Measurements from ENCODE around the gene ESPN.

ESPN gene

GRCh38 chr1:6392809-6393399, 31.7 kb upstream of the ESPN start (continued):
- TF ChIP-seq PRDM6 (tag by site-specific recombination; IDR thresholded peaks at IDR 0.05) (no peak), SP3 (tag by site-specific recombination; IDR thresholded peaks at IDR 0.05) (0 out of 2 replicates have a peak, but pooled peaks have one; percentile 53), ZFP69B (tag by site-specific recombination; IDR thresholded peaks at IDR 0.05) (peak; percentile 78), ZBTB44 (tag by site-specific recombination; IDR thresholded peaks at IDR 0.05) (peak; percentile 13; the same call in 1 of the 2 replicates), ZNF530 (tag by site-specific recombination; IDR thresholded peaks at IDR 0.05; ENCODE audit: low read depth) (no peak), ZNF701 (tag by site-specific recombination; IDR thresholded peaks at IDR 0.05) (no peak), RBAK (tag by site-specific recombination; IDR thresholded peaks at IDR 0.05) (no peak), ZNF280D (tag by site-specific recombination; IDR thresholded peaks at IDR 0.05) (no peak), ZNF24 (tag by site-specific recombination; IDR thresholded peaks at IDR 0.05) (no peak), ZBTB20 (tag by site-specific recombination; IDR thresholded peaks at IDR 0.05) (0 out of 2 replicates have a peak, but pooled peaks have one; percentile 6), ZFHX2 (tag by site-specific recombination; conservative IDR thresholded peaks at IDR 0.05) (0 out of 2 replicates have a peak, but pooled peaks have one; percentile 12), ZNF404 (tag by site-specific recombination; IDR thresholded peaks at IDR 0.05) (no peak), ZNF302 (tag by site-specific recombination; IDR thresholded peaks at IDR 0.05; ENCODE audit: low read depth) (no peak), MYNN (tag by site-specific recombination; IDR thresholded peaks at IDR 0.05; ENCODE audit: borderline replicate concordance) (no peak), ZNF121 (tag by site-specific recombination; IDR thresholded peaks at IDR 0.05) (peak; percentile 59; the same call in 1 of the 2 replicates), ZNF37A (tag by site-specific recombination; IDR thresholded peaks at IDR 0.05) (no peak), ZNF157 (tag by site-specific recombination; IDR thresholded peaks at IDR 0.05) (no peak), ZNF335 (tag by site-specific recombination; conservative IDR thresholded peaks at IDR 0.05) (peak; percentile 8; the same call in 1 of the 2 replicates), ZNF513 (tag by site-specific recombination; IDR thresholded peaks at IDR 0.05) (no peak), ZNF341 (tag by site-specific recombination; IDR thresholded peaks at IDR 0.05; ENCODE audit: low read depth) (0 out of 2 replicates have a peak, but pooled peaks have one; percentile 4), ZNF837 (tag by site-specific recombination; IDR thresholded peaks at IDR 0.05) (no peak), HOXD13 (CRISPR knock-in tag; IDR thresholded peaks at IDR 0.05; ENCODE audit: borderline replicate concordance) (no peak)
